Brain pericyte (primary cell): ENCODE measurements around the gene BRD3OS.
"Not testable (repeated sequence)": the region's sequence is repeated elsewhere in the genome, so short reads cannot be mapped to it uniquely, and the experiment has no call there.

ENCODE experiments used
- DNase-seq: peaks from one replicate; pipeline ENCODE4 v3.0.0-alpha.2; 2012; ENCODE audit warnings: low read depth, low spot score

The BRD3OS gene

DNA sequence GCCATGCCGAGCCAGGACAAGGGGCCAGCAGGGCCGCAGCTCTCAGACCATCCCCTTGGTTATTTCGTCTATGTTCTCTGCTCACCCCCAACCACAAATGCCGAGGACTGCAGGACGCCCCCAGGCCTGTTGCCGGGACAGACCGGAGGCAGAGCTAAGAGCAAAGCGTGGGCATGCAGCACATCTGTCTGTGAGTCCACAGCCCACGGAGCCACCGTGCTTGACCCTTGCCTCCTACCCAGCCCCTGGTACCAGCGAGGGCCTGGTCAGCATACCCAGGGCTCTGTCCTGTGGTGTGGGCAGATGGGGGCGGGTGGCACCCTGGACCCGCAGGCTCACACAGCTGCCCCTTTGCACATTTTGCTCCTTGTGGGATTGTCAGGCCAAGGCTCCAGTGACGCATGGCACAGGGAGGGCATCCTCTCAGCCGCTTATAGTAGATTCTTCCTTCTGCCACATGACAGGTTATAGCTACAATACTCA, 37.8 kb downstream of the BRD3OS start:
- DNase-seq, result no peak

DNA sequence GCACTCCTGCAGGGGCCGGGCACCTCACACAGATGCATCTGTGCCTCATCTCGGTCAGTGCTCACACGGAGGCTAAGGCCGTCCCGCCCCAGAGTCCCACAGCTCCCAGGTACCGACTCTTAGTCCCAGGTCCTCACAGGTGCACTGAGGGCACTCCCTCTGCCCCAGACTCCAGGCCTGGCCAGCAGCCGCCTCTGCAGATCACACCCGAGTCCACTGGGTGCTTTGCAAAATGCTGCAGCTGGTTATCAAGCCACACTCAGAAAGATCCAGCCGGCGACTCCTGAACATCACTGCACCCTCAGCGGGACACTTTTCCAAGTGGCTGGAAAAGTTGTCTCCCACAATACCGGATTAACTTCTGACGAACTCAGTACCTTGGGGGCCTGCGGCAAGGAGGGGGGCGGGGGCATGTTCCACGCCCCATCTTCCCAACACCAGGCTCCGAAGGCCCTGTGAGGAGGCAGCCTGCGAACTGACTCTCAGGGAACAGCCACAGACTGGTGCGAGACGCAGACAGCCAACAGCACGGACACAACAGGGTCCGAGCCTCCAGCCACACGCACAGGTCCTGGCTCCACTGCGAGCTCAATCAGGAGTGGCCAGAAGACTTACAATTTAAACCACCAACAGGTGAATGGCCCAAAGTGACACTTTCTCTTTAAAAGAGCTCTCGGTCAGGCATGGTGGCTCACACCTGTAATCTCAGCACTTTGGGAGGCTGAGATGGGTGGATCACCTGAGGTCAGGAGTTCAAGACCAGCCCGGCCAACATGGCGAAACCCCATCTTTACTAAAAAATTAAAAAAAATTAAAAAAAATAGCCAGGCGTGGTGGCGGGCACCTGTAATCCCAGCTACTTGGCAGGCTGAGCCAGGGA, 38.5 kb downstream of the BRD3OS start:
- no peak for DNase-seq

DNA sequence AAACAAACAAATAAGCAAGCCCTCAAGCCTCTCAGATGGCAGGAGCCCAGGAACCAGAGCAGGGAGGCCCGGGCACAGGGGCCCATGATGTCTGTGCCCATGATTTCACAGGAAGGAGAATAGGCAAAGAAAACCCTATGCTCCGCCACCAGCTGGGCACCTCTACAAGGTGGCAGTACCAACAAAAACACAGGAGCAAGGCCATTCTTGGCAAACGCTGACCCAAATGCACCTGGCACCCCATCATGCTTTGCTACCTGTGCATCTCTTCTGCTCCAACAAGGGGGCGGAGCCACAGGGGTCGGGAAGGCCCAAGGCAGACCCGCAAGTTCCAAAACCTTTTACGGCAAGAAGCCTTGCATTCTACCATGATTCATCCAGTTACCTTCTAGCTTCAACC, 39.4 kb downstream of the BRD3OS start:
- no peak for DNase-seq

DNA sequence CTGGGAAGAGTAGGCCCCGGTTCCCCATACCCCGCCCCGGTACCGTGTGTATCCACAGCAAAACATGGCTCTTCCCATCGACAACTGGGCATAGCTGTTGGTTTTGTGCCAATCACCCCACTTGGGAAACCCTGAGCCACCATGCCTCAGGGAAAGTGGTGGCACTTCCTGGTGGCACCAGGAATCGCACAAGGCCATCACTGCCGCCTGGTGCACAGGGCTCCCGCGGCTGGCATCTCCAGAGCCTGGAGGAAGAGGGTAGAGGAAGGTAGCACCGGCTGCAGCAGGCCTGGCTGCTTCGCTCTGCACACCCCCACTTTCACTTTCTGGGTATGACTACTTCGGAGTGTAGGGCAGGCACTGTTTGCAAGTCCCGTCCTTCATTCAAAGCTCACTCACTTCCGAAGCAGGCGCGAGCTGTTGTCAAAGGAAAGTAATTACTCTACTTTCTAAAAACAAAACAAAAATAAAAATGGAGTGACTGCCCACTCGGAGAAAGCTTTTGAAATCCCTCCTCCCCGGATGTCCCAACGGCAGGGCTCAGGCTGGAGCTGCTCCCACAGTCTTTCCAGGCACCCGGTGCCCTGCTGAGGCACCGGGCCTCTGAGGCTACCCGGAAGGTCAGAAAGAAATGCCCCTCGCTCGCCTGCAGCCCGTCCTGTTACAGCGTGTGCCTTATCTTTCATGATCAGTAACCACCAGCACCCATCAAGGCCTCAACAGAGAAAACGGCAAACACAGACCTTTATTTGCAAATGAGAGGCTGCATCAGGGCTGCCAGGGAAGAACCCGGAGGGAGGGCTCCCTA, 40.5 kb downstream of the BRD3OS start:
- no peak for DNase-seq

DNA sequence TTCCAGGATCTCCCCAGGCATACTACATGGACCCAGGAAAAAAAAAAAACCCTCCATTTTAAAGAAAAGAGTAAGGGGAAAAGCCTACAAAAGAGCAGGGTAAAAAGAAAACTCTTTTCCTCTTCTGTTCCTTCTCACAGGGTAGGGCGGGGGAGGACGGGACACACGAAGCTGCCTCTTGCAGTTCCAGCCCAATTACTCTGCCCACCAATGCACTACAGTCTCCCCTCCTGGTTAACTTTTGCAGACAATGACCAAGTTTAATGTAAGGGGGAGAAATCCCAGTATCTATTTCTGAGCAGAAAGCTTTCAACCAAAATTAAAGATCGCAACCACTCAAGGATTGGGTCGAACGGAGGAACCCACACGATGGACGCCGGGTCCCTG, 41.2 kb downstream of the BRD3OS start:
- no peak for DNase-seq

DNA sequence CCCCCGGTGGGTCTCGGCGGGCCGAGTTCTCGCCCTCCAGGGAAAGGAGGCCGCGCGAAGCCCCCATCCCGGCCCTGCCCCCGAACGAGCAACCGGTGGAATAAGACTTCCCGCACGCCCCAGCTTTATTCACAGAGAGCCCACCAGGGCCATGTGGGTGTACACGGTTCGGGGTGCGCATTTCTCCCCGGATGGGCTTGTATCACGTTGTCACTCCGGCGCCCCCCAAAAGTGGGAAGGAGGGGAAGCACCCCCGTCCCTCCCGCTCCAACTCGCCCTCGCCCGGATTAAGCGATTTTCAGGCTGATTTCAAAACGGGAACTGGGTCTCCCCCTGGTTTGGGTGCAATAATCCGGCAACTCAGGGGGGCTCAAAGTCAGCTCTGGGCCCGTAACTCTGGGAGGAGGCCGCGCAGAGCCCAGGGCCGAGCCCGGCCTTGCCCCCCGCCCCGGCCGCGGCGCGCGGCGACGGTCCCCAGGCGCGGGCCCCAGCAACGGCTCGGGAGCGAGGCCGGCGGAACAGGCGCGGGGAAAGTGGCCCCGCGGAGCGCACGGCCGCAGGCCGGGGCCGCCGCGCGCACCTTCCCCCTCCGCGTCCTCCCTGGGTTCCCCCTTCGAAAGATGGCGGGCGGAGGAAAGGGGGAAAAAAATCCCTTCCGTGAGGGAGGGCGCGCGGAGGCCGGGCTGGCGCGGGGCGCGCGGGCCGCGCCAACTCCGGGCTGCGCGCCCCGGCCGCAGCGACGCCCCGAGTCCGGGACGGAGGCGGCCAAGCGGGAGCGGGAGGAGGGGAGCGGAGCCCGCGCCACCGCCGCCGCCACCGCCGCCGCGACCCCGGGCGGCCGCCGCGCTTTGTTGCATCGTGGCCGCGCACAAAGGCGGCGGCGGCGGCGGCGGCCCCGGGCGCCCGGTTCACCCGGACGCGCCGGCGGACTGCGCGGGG, 41.9 kb downstream of the BRD3OS start:
- no peak for DNase-seq

DNA sequence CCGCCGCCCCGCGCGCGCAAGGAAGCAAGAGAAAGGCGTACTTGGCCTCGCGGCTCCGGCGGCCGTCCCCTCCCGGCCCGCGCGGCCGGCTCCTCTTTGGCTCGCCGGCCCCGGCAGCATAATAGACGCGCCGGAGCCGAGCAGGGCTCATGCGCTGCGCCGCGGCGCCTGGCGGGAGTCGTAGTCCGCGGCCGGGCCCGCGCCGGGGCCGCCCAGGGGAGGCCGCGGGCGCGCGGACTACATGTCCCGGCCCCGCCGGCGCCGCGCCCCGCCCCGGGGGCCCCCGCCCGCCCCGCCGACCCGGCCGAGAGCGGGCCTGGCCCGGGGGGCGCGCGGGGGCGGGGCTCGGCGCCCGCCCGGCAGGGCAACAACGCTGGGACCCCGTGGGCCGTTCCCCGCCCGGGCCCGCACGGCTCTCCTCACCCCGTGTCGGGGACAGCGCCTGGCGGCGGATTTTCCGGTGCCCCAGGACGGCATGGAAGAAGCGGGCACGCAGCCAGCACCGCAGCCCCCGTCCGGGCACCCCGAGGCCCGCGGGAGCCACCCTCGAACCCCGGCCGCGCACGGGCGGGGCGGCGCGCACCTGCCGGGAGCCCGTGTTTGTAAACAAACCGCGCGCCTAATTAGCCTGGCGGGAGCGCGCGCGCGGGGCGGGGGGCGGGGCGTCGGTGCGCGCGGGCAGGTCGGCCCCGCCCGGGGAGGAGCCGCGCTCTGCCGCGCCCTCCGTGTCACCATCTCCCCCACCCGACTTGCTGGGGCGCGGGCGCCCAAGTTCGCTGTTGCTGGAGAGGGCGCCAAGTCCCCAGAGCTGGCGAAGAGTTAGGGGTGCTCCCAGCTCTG, 42.8 kb downstream of the BRD3OS start, which contains the start of gene BRD3:
TSS of gene BRD3 (minus strand) at position 123 of the 840 bp plus-strand sequence. CDS start 14,549 bp downstream, outside the sequence.
- no peak for DNase-seq

DNA sequence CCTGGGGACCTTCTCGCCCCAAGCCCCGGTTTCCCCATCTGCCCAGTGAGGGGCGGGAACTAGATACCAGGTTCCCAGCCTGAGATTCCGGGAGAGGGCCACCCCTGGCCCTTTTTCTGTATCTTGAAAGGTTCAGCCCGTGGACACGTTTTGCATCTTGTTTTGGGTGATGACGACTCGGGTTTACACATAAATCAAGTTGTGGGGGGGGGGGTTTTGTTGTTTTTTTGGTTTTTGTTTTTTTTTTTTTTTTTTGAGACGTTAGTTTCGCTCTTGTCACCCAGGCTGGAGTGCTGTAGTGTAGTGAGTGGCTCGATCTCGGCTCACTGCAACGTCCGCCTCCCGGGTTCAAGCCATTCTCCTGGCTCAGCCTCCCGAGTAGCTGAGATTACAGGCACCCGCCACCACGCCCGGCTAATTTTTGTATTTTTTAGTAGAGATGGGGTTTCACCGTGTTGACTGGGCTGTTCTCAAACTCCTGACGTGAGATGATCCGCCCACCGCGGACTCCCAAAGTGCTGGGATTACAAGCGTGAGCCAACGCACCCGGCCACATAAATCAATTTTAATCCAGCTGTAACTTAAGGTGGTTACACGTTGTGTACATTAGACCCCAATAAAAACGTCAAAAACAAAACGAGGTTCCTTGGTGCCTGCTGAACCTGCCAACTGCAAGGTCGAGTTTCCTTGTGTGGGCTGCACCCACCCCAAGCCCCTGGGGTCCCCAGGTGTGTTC, 43.6 kb downstream of the BRD3OS start:
- no peak for DNase-seq

DNA sequence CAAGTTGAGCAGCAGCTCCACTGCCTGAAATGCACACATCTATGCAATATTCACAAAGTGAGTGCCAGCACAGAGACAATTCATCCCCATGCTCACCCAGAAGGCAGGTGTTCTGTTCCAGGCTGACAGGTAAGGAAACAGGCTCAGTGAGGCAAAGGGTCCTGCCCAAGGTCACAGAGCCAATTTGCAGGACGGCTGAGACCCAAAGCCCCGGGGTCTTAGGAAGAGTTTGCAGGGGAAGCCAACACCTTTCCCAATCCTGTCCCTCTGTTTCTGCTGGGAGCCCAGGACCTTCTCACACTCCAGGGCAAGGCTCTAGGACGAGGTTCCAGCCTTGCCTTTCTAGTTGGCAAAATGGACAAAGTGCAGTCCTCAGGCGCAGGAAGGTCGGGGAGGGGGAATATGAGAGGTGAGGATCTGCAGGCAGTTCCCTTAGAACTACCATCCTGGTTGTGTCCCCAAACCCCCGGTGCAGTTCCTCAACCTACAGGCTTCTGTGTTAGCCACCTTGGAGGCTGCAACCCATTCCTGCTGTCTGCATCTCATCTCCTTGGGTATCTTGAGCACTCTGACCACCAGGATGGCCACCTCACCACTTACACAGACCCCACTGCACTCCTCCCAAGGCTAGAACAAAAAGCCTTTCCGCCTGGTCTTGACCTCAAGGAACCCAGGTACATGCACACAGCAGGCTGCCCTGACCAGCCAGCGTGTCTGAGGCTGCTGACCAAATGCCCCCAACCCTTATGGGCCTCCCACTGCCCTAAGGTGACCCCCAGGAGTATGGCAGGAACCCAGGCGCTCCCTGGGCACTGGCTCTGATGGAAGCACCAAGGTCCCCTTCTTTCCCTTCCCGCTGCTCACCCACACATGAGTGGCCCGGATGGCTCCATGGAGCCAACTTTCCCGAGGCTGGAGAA, 44.5 kb downstream of the BRD3OS start:
- no peak for DNase-seq

DNA sequence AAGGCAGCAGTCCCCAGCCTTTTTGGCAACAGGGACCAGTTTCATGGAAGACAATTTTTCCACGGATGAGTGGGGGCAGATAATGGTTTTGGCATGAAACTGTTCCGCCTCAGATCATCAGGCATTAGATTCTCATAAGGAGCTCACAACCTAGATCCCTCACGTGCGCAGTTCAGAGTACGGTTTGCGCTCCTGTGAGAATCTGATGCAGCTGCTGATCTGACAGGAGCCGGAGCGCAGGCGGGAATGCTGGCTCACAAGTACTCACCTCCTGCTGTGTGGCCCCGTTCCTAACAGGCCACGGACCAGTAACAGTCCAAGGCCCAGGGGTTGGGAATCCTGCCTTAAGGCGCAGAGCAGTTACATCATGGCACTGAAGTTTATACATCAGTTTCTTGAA, 45.9 kb downstream of the BRD3OS start:
- DNase-seq, result no peak

DNA sequence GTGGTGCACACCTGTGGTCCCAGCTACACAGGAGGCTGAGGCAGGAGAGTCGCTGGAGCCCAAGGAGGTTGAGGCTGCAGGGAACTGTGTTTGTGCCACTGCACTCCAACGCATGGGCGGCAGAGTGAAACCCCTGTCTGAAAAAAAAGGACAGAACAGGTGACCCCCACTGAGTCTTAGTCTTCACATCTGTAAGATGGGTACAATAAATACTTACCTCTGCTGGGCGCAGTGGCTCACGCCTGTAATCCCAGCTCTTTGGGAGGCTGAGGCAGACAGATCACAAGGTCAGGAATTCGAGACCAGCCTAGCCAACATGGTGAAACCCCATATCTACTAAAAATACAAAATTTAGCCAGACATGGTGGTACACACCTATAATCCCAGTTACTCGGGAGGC, 47.4 kb downstream of the BRD3OS start:
- not testable (repeated sequence) for DNase-seq

DNA sequence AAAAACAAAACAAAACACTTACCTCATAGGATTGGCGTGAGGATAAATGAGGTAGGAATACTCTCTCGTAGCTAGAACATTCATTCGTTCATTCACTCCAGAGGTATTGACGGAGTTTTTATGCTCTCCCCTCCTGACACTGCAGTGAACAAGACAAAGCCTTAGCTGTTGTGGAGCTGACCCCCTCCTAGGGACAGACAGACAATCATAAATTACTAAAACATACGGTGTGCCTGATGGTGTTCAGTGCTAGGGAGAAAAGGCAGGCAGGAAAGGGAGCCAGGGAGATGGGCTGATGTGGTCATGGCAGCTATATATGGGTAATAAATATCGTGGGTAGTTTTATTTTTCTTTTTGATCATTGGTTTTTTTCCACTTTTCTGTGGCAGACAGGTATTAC, 48.2 kb downstream of the BRD3OS start:
- DNase-seq, result no peak

DNA sequence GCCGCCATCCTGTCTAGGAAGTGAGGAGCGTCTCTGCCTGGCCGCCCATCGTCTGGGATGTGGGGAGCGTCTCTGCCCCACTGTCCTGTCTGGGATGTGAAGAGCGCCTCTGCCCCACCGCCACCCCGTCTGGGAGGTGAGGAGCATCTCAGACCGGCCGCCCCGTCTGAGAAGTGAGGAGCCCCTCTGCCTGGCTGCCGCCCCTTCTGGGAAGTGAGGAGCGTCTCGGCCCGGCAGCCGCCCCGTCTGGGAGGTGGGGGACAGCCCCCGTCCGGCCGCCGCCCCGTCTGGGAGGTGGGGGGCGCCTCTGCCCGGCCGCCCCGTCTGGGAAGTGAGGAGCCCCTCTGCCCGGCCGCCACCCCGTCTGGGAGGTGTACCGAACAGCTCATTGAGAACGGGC, 50.4 kb downstream of the BRD3OS start:
- not testable (repeated sequence) for DNase-seq

DNA sequence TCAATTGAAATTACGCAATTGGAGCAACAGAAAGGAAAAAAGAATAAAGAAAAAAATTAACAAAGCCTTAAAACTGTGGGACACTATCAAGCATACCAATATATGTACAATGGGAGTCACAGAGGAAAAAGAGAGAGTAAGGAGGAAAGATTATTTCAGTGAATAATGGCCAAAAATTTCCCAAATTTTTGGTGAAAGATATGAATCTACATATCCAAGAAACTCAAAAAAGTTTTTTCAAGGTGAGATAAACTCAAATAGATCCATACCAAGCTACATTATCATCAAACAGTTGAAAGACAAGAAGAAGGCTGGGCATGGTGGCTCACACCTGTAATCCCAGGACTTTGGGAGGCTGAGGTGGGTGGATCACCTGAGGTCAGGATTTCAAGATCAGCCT, 51.4 kb downstream of the BRD3OS start:
- no peak for DNase-seq
